ENCODE measurements around the gene GCSH. TPM values are rescaled to one million over a fixed set of nuclear protein-coding genes. Genes with fewer than 3 reads are reported as not detected.

Gene GCSH
- polyA plus RNA-seq, 1 donor (not counting 4 experiments of a cell fraction or from before 2014, with no cell fraction given) = 67.7 TPM

GRCh38 chr16:81097230-81097629, 1.0 kb upstream of the GCSH start:
- FAIRE-seq = no peak
- H3K27ac ChIP-seq (ENCODE audit: control insufficient read depth, insufficient read depth, low read length) = no peak overlapping the region
- H4K20me1 ChIP-seq (ENCODE audit: control insufficient read depth, extremely low read depth, insufficient read depth, low read length) = no peaks in the 10 kb centered on the region
- H3K4me1 ChIP-seq (ENCODE audit: control insufficient read depth, extremely low read depth, insufficient read depth, low read length) = peaks cover 10% of the 10 kb centered on the region
- no peak overlapping the region for H3K4me2 ChIP-seq (ENCODE audit: control insufficient read depth, extremely low read depth, insufficient read depth, low read depth, low read length)
- no peak overlapping the region for H2AFZ ChIP-seq (ENCODE audit: control insufficient read depth, low read length)
- H3K9ac ChIP-seq (ENCODE audit: control insufficient read depth, extremely low read depth, insufficient read depth, low read length) = no peak overlapping the region
- H3K27me3 ChIP-seq (ENCODE audit: control insufficient read depth, extremely low read depth, insufficient read depth, low read length) = no peaks in the 10 kb centered on the region
- no peaks in the 10 kb centered on the region for H3K9me3 ChIP-seq (ENCODE audit: control insufficient read depth, low read depth, low read length)
- peaks cover 30% of the 10 kb centered on the region for H3K79me2 ChIP-seq (ENCODE audit: control insufficient read depth, insufficient read depth, low read length)
- H3K36me3 ChIP-seq (ENCODE audit: control insufficient read depth in 2 of 2, extremely low read depth in 1 of 2, insufficient read depth in 2 of 2, low read length in 2 of 2) = no peaks in the 10 kb centered on the region
- dilution Hi-C loops (cut with MboI; ENCODE audit: extremely low pct_ligation_motif_present, low sequenced_read_pairs) = no loop called here
- TF ChIP-seq CTCF (optimal IDR thresholded peaks at IDR 0.05 in 1 of 3, IDR thresholded peaks at IDR 0.05 in 1 of 3, conservative IDR thresholded peaks at IDR 0.05 in 1 of 3; ENCODE audit: extremely low read depth in 1 of 3, insufficient read depth in 2 of 3, low read length in 3 of 3) (no peak), EZH2 (IDR thresholded peaks at IDR 0.05; ENCODE audit: low read length) (no peak)
- DNase-seq (ENCODE audit: low read depth, low spot score) = no peak
- H3K9me1 ChIP-seq (ENCODE audit: control insufficient read depth, extremely low read depth, insufficient read depth, low read length) = no peaks in the 10 kb centered on the region
- H3K4me3 ChIP-seq (ENCODE audit: control insufficient read depth in 2 of 3, extremely low read depth in 1 of 3, insufficient read depth in 2 of 3, low read depth in 1 of 3, low read length in 3 of 3) = no peak overlapping the region

- H3K9ac ChIP-seq (ENCODE audit: control insufficient read depth, extremely low read depth, insufficient read depth, low read length) = peak overlapping the region; percentile 35
- FAIRE-seq = no peak
- dilution Hi-C loops (cut with MboI; ENCODE audit: extremely low pct_ligation_motif_present, low sequenced_read_pairs) = no loop called here
Observed at GRCh38 chr16:81096715-81097208, 567 bp upstream of the GCSH start.

More at GRCh38 chr16:81096715-81097208, 567 bp upstream of the GCSH start:
- Histone ChIP-seq H3K4me1 (ENCODE audit: control insufficient read depth, extremely low read depth, insufficient read depth, low read length) (peaks cover 10% of the 10 kb centered on the region), H3K4me2 (ENCODE audit: control insufficient read depth, extremely low read depth, insufficient read depth, low read depth, low read length) (peak overlapping the region; percentile 91), H3K9me3 (ENCODE audit: control insufficient read depth, low read depth, low read length) (no peaks in the 10 kb centered on the region), H3K4me3 (ENCODE audit: control insufficient read depth in 2 of 3, extremely low read depth in 1 of 3, insufficient read depth in 2 of 3, low read depth in 1 of 3, low read length in 3 of 3) (peak overlapping the region; percentile 6 to 61 (median 23)), H2AFZ (ENCODE audit: control insufficient read depth, low read length) (peak overlapping the region; percentile 87), H3K27ac (ENCODE audit: control insufficient read depth, insufficient read depth, low read length) (peak overlapping the region; percentile 61), H4K20me1 (ENCODE audit: control insufficient read depth, extremely low read depth, insufficient read depth, low read length) (no peaks in the 10 kb centered on the region), H3K9me1 (ENCODE audit: control insufficient read depth, extremely low read depth, insufficient read depth, low read length) (no peaks in the 10 kb centered on the region), H3K36me3 (ENCODE audit: control insufficient read depth in 2 of 2, extremely low read depth in 1 of 2, insufficient read depth in 2 of 2, low read length in 2 of 2) (no peaks in the 10 kb centered on the region), H3K79me2 (ENCODE audit: control insufficient read depth, insufficient read depth, low read length) (peaks cover 35% of the 10 kb centered on the region), H3K27me3 (ENCODE audit: control insufficient read depth, extremely low read depth, insufficient read depth, low read length) (no peaks in the 10 kb centered on the region)
- DNase-seq (ENCODE audit: low read depth, low spot score) = no peak
- TF ChIP-seq CTCF (optimal IDR thresholded peaks at IDR 0.05 in 1 of 3, IDR thresholded peaks at IDR 0.05 in 1 of 3, conservative IDR thresholded peaks at IDR 0.05 in 1 of 3; ENCODE audit: extremely low read depth in 1 of 3, insufficient read depth in 2 of 3, low read length in 3 of 3) (no peak), EZH2 (IDR thresholded peaks at IDR 0.05; ENCODE audit: low read length) (no peak)
